ENCODE data around the gene RAD50.

GRCh38 chr5:132641841-132642240, 85.1 kb downstream of the RAD50 start:
- TF ChIP-seq CSDC2 (CRISPR knock-in tag; IDR thresholded peaks at IDR 0.05) (no peak), CSRNP3 (CRISPR knock-in tag; IDR thresholded peaks at IDR 0.05) (no peak), ZFP3 (CRISPR knock-in tag; IDR thresholded peaks at IDR 0.05) (no peak), PPARA (CRISPR knock-in tag; IDR thresholded peaks at IDR 0.05; ENCODE audit: borderline replicate concordance) (no peak), TCF4 (CRISPR knock-in tag; IDR thresholded peaks at IDR 0.05; ENCODE audit: borderline replicate concordance) (no peak), SNAI2 (CRISPR knock-in tag; IDR thresholded peaks at IDR 0.05) (no peak), OSR1 (CRISPR knock-in tag; IDR thresholded peaks at IDR 0.05) (no peak)
- TF ChIP-seq, protein P1, sequence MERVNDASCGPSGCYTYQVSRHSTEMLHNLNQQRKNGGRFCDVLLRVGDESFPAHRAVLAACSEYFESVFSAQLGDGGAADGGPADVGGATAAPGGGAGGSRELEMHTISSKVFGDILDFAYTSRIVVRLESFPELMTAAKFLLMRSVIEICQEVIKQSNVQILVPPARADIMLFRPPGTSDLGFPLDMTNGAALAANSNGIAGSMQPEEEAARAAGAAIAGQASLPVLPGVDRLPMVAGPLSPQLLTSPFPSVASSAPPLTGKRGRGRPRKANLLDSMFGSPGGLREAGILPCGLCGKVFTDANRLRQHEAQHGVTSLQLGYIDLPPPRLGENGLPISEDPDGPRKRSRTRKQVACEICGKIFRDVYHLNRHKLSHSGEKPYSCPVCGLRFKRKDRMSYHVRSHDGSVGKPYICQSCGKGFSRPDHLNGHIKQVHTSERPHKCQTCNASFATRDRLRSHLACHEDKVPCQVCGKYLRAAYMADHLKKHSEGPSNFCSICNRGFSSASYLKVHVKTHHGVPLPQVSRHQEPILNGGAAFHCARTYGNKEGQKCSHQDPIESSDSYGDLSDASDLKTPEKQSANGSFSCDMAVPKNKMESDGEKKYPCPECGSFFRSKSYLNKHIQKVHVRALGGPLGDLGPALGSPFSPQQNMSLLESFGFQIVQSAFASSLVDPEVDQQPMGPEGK (CRISPR knock-in tag; IDR thresholded peaks at IDR 0.05; ENCODE audit: borderline replicate concordance): no peak

All from SK-N-SH treated with all-trans-retinoic acid at 6 μM for 48 hours (cell line).